Measurements from ENCODE around the gene CDC42BPG. TPM values are rescaled to one million over a fixed set of nuclear protein-coding genes. Genes with fewer than 3 reads are reported as not detected.
A peak's percentile ranks its signal among the peaks of the same experiment; 100 is the strongest.

Gene CDC42BPG
- polyA plus RNA-seq, 1 experiment: 0.02 TPM

GRCh38 chr11:64876229-64876750 lies 31.8 kb upstream of the CDC42BPG start:
- CTCF ChIA-PET: interaction anchor here (1.1 to 29.7 kb wide), 5 partner anchors 11 to 137 kb away, joined by 3 to 797 read pairs (median 12); partner anchors contain the start of genes ARL2 and CDC42BPG
- H3K36me3 ChIP-seq (ENCODE audit: control insufficient read depth, insufficient read depth, low read length): peaks cover 26% of the 10 kb centered on the region
- DNase-seq (ENCODE audit: low read depth): no peak
- TF ChIP-seq, protein P1, sequence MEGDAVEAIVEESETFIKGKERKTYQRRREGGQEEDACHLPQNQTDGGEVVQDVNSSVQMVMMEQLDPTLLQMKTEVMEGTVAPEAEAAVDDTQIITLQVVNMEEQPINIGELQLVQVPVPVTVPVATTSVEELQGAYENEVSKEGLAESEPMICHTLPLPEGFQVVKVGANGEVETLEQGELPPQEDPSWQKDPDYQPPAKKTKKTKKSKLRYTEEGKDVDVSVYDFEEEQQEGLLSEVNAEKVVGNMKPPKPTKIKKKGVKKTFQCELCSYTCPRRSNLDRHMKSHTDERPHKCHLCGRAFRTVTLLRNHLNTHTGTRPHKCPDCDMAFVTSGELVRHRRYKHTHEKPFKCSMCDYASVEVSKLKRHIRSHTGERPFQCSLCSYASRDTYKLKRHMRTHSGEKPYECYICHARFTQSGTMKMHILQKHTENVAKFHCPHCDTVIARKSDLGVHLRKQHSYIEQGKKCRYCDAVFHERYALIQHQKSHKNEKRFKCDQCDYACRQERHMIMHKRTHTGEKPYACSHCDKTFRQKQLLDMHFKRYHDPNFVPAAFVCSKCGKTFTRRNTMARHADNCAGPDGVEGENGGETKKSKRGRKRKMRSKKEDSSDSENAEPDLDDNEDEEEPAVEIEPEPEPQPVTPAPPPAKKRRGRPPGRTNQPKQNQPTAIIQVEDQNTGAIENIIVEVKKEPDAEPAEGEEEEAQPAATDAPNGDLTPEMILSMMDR (IDR thresholded peaks at IDR 0.05; ENCODE audit: insufficient read depth, low read depth, low read length): no peak
- H3K4me3 ChIP-seq (ENCODE audit: low read depth, low read length): peak overlapping the region; percentile 77
- POLR2A ChIA-PET: no interaction called here
- no peaks in the 10 kb centered on the region for H3K27me3 ChIP-seq (ENCODE audit: control insufficient read depth, insufficient read depth, low read length)

GRCh38 chr11:64875369-64876228 lies 31.1 kb upstream of the CDC42BPG start:
- Histone ChIP-seq H3K27me3 (ENCODE audit: control insufficient read depth, insufficient read depth, low read length) (no peaks in the 10 kb centered on the region), H3K36me3 (ENCODE audit: control insufficient read depth, insufficient read depth, low read length) (peaks cover 28% of the 10 kb centered on the region), H3K4me3 (ENCODE audit: low read depth, low read length) (peak overlapping the region; percentile 77)
- ChIA-PET POLR2A (no interaction called here), CTCF (interaction anchor here (1.6 to 29.7 kb wide), 3 partner anchors 11 to 20 kb away, joined by 3 to 797 read pairs (median 12); partner anchors contain the start of gene CDC42BPG)
- DNase-seq (ENCODE audit: low read depth): no peak
- TF ChIP-seq, protein P1 (IDR thresholded peaks at IDR 0.05; ENCODE audit: insufficient read depth, low read depth, low read length): peak; percentile 23; the same call in 1 of the 2 replicates

DNA sequence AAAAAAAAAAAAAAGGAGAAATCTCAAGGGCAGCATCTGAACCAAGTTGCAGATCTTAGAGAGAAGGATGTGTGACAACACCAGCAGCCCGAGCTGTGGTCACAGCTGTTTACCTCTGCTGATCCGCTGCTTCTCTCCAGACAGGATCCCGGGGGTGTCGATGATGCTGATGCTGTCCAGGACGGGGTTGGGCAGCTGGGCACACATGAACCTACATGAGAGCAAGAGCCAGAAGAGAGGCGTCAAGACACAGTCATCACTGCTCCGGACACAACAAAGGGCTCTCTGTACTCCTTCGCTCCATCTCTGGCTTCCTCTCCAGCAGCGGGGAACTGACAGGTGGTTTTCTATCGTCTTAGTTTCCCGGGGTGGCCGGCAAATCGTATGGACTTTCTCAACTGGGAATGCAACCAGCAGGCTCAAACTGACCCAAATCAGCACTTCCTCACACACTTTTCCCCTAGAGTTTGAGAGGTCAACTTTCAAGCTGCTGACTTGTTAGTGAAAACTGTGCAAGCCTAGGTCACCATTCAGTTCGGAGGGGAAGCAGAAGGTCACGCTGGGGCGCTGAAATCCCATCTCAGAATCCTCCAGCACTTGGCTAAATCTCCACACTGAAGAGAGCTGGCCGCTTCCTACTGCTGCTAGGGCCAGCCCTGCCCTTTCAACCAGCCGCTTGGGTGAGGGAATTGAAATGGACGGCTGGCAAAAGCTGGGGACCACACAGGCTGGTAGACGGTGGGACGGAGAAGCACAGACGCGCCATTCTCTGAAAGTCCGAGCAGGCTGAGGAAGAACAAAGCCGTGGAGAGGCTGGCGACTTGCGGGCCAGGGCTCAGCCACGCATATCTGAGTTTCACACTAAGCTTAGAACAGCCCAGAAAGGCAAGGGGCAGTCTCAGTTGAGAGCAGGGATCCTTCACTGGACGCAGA lies 30.1 kb upstream of the CDC42BPG start:
- Histone ChIP-seq H3K36me3 (ENCODE audit: control insufficient read depth, insufficient read depth, low read length) (peaks cover 32% of the 10 kb centered on the region), H3K27me3 (ENCODE audit: control insufficient read depth, insufficient read depth, low read length) (no peaks in the 10 kb centered on the region), H3K4me3 (ENCODE audit: low read depth, low read length) (no peak overlapping the region)
- DNase-seq (ENCODE audit: low read depth): no peak
- TF ChIP-seq, protein P1 (IDR thresholded peaks at IDR 0.05; ENCODE audit: insufficient read depth, low read depth, low read length): no peak
- CTCF ChIA-PET: interaction anchor here (1.6 to 29.7 kb wide), 3 partner anchors 12 to 21 kb away, joined by 3 to 797 read pairs (median 12); partner anchors contain the start of gene CDC42BPG
- POLR2A ChIA-PET: no interaction called here

- CTCF ChIA-PET: interaction anchor here (29.7 kb wide), 1 partner anchor 17 kb away, joined by 797 read pairs; the partner anchor contains the start of gene CDC42BPG
- H3K4me3 ChIP-seq (ENCODE audit: low read depth, low read length): no peak overlapping the region
- peaks cover 37% of the 10 kb centered on the region for H3K36me3 ChIP-seq (ENCODE audit: control insufficient read depth, insufficient read depth, low read length)
- POLR2A ChIA-PET: no interaction called here
- H3K27me3 ChIP-seq (ENCODE audit: control insufficient read depth, insufficient read depth, low read length): no peaks in the 10 kb centered on the region
- TF ChIP-seq, protein P1 (IDR thresholded peaks at IDR 0.05; ENCODE audit: insufficient read depth, low read depth, low read length): no peak
- DNase-seq (ENCODE audit: low read depth): no peak
Measured at GRCh38 chr11:64872790-64873488, 28.5 kb upstream of the CDC42BPG start.
